NCI-H526 treated with DMSO at 0.1 percent for 48 hours (cell line): Measurements from ENCODE around the gene ACSL4.
"Not testable (repeated sequence)": the region's sequence is repeated elsewhere in the genome, so short reads cannot be mapped to it uniquely, and the experiment has no call there.

Experiments
- DNase-seq: peaks from one replicate; lab custom pipeline; 2025; lab: John Stamatoyannopoulos, UW

Gene ACSL4

DNA sequence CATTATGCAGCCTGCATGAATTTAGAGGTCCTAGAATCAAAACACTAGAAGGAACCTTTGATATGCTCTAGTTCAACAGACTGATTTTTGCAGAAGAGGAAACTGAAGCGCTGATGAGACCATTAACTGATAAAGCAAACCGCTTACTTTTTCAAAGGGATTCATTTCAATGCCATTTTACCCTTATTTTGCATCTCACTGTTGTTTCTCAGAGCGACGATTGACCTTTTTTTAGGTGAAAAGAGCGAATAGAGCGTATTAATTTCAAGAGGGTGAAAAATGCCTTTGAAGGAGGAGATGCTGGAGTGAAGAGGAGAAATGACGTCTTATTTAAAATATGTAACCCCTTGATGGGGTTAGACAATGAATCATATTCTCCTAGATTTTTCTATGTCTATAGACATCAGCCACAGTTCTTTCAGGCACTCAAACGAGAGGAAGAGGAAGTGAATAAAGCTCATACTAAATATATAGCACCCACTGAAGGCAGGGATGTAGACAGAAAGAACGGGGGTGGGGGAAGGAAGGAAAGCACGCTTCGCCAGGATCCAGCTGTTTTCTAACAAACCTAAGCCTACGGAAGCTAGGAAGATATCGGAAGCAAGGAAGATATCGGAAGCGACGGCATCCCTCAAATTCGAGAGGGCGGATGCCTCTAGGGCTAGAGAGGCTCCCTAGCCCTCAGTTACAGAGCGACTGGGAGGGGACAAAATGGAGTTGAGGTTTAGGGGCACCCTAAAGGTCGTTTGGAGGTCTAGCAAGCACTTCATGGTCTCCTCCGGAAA, 848 bp downstream of the ACSL4 start:
- no peak for DNase-seq

DNA sequence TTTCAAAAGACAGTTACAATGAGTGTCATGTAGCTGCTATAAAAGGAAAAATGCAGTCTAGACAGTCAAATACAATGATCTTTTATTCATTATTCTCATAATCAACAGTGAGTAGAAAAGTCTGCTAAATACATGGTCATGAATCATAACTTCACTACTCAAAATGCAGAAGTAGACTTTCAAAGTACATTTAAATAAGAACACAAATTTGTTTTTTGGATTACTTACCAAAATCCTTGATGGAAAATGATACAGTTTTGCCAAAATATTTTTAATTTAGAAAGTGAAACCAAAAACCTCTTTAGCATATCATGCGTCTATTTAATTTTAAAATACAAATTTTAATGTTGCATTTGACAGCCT, 4.9 kb downstream of the ACSL4 start:
- DNase-seq, result no peak

DNA sequence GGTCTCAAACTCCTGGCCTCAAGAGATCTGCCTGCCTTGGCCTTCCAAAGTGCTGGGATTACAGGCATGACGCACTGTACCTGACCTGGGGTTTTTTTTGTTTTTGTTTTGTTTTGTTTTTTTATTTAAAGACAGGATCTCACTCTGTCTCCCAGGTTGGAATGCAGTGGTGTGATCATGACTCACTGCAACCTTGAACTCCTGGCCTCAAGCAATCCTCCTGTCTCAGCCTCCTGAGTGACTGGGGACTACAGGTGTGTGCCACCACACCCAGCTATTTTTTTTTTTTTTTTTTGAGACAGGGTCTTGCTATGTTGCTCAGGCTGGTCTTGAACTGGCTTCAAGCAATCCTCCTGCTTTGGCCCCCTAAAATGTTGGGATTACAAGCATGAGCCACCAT, 8.1 kb downstream of the ACSL4 start:
- DNase-seq, result not testable (repeated sequence)

DNA sequence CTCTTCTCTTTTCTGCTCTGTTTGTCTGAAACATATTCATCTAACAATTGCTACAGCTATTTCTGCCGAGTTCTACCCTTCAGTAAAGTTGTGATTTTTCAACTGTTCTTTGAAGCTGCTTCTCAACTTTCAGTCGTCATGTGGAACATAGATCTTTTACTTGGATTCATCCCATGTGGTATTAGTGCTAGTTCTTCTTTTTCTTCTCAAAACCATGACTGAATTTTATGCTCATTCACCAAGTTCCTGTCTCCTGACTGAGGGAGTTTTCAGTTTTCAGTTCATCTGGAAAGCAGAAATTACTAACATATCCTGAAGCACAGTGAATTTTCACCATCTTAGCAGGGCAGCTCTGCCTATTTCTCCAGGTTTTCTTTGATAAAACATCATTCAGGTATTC, 12.1 kb downstream of the ACSL4 start:
- DNase-seq, result no peak

DNA sequence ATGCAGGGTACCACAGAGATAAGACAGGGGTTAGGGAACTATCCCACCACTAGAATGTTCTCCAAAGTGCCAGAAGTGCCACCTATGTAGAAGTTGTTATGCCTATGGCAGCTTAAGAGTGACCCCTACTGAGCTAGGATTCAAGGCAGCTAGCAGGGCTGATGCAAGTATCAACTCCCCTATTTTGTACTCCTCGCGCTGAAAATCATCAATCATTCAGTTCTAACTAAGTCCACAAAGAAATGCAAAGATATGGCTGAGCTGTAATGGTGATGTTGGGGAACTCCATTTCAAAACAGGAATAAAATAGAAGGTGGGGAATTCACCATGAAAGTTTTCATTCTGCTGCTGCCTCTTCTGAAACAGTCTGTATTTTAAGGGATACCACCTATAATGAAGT, 13.8 kb downstream of the ACSL4 start:
- DNase-seq, result no peak

DNA sequence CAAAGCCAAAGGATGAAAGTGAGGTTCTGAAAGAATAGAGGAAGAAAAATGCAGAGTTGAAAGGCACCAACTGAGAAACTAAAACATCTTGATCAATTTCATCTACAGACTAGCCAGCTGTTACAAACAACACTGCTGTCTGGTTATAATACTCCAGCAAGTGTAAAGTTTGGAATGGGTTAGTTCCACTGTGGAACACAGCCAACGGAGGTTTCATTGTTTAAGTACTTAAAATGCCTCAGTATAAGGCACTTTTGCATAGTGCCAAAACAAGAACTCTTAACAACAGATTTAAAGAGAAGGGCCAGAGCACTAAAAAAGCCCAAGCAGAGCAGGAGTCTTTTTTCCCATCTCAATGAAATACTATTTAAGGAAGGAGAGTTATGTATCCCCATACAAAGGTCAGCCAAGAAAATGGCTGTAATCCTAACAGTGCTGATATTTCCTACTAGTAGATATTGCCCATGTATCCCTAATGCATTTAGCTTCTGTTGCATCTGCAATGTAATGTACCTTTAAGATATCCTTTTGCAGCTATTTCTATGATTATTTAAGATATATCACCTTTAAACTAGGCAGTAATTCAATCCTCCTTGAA, 16.5 kb downstream of the ACSL4 start:
- no peak for DNase-seq

DNA sequence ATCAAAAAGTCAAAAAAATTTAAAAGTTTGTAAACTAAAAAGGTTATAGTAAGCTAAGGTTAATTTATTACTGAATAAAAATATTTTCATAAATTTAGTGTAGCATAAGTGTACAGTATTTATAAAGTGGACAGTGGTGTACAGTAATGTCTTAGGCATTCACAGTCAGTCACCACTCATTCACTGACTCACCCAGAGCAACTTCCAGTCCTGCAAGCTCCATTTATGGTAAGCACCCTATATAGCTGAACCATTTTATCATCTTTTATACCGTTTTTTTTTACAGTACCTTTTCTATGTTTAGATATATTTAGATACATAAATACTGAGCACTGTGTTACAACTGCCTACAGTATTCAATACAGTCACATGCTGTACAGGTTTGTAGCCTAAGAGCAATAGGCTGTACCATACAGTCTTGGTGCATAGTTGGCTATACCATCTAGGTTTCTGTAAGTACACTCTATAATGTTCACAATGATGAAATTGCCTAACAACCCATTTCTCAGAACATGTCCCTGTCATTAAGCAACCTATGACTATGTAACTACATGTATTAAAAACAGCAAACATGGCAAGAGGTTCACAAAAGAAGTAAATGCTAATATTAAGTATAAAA, 18.6 kb downstream of the ACSL4 start:
- DNase-seq, result no peak

DNA sequence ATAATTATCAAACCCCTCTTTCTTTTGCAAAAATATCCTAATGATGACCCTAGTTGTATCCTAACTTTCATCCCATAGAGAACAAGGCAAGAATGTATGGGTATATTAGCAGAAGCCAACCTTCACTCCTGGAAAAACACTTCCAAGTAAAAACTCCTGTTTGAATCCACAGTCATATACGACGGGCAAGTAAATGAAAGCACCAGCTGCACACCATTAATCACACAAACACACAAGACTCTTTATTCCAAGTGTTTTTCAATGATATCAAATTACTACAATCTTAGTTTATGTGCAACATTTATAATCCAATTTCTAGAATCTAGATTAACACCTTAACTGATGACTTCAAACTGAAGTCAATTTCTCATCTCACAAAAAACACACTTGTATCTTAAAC, 22.9 kb downstream of the ACSL4 start:
- DNase-seq, result no peak

DNA sequence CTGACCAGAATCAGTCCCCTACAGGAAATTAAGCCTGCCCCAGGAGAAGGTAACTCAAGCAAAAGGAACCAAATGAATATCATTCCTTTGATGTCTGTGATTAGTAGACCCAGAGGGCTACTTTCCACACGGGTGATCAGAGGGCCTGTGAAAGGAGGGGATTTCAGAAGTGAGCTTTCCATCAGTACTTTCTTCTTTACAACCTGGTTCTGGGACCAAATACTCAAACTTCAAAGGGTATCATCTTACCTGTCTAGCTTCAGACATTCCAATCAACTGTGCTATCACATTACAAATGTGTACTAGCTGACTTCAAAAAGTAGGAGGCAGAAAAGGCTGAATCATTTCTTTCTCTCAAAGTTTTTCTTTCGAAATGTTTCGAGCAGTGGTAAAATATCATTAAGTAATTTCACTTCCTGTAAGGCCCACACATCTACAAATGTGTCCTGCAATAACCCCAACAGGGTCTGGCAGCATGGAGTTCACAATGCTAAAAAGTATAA, 23.9 kb downstream of the ACSL4 start:
- DNase-seq, result no peak

DNA sequence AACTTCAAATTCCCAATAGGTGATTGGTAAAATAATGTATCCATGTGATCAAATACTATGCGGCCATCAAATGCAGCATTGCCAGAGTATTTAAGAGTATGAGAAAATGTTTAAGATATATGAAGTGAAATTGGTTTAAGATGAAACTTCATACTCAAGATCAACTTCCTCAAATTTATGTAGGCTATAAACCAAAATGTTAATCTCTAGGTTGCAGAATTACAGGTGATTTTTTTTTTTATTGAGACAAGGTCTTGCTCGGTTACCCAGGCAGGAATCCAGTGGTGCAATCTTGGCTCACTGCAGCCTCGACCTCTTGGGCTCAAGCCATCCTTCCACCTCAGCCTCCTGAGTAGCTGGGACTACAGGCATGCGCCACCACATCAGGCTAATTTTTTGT, 25.3 kb downstream of the ACSL4 start:
- DNase-seq, result no peak

DNA sequence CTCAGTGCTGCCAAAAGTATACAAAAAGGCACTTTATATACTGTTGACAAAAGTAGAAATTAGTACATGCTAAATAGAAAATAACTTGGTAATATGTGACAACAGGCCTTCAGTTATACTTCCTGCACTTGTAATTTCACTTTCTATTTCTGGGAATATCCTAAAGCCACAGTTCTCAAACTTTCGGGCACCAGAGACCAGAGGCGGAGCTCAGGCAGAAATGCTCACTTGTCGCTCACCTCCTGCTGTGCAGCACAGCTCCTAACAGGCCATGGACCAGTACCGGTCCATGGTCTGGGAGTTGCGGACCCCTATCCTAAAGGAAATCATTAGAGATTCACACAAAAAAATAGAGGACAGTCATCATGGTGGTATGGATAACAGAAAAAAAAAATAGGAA, 25.7 kb downstream of the ACSL4 start:
- no peak for DNase-seq

DNA sequence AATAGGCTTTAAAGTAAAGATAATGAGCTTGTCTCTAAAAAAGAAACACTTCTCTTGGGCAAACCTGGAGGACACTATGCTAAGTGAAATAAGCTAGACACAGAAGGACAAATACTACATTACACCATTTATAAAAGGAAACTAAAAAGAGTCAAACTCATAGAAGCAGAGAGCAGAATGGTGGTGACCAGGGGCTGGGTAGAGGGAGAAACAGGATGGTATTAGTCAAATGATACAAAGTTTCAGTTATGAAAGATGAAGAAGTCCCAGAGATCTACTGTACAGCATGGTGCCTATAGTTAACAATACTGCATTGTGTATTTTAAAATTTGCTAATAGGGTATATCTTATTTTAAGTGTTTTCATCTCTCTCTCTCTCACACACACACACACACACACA, 28.5 kb downstream of the ACSL4 start:
- no peak for DNase-seq

DNA sequence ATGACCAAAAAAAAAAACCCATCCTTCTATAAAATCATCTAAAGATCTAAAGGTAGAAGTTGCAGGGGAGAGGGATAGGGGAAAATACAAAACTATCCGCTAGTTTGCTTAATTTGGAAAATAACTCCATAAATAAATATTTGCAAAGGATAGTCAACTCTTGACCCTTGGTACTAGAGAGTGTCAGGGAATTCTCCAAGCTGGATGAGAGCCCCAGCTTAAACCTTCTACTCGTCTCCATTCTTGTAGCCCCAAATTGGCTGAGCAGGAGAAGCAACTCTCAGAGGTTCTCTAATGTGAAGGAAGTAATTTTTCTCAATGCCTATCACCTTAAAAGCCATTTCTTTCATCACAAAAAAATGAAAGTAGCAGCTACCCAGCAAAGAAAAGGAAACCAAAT, 35.2 kb downstream of the ACSL4 start:
- DNase-seq, result no peak

DNA sequence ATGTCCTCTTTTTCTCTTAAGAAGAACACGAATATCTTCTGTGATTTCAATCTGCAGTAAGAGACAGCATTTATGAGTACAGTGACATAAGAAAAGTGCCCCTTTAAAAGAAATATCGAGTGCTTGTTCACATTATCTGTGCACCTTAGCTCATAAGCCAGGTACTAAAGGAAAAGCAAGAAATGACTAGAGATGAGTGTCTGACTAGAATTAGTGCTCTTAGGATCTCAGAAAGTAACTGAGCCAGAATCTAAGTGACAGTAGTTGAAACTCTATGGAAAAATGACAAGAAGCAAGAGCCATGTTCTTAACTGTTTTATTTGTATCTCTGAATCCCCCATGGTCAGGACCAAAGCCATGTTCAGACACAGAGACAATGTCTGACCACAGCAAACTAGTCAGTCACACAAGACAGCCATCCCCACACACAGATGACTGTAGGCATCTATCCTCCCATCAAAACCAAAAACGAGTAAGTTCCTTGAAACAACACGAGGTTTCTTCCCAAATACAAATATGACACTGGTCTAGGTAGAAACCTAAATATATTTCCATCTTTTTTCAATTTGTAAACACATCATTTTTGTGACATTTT, 36.8 kb downstream of the ACSL4 start:
- no peak for DNase-seq

DNA sequence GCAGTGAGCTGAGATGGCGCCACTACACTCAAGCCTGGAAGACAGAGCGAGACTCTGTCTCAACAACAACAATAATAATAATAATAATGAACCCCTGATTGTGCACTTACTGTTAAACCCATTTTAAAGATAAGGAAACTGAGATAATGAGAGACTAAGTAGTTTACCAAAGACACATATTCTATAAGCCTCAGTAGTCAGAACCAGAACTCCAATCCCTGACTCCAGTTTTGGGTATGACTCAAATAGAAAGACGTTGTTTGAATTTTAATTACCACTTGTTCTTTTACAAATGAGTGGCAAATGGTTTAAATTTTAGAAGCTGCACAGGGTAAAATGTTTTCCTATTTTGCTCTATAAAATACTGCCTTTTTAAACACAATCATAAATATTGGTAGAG, 37.4 kb downstream of the ACSL4 start:
- no peak for DNase-seq

DNA sequence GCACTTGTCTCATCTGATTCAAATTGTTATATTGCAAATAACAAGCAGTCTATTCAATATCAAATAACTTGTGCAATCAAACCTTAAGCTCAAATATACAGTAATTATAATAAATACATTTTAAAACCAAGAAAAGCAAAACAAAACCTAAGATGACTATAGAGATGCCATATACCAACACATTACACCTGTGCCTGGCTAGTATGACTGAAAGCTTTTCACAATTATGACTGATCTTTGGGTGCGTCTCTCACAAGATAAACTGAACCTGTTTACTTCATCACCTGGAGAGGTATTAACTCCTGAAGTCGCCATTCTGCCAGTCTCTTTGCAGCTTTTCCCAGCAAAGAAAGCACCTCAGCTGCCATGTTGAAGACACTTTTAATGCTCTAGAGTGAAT, 41.3 kb downstream of the ACSL4 start:
- DNase-seq, result no peak

DNA sequence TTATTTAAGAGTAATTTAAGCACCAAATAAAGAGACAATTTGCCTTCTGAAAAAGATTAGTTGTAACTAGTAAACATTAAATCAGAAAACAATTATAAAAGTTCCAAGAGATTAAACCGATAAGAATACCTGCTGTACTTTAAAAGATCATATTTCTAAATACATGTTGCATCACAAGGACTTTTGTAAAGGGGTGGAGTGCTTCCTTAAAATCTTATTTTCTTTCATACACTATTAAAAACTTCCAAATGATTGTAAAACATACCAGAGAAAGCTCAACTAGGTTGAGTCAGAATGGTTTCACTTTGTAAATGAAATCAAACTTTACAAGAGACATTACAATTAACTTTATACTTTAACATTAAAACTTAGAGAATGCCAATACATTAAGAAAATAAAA, 41.8 kb downstream of the ACSL4 start:
- no peak for DNase-seq

DNA sequence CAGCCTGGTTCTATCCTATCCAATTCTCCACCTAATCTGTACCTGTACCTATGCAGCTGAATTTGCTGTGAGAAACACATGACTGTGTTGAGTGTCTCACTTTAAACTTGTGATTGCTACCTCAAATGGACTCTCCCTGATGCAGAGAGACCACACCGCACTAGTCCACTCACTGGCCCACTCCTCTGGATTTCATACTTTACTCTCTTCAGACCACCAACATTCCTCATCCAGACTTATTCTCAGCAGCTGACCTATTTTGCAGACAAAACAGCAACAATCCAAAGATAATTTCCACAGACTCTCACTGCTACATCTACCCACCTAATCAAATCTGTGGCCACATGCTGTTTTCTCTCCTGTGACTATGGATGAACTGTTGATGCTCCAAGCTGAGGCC, 45.2 kb downstream of the ACSL4 start:
- DNase-seq, result no peak

DNA sequence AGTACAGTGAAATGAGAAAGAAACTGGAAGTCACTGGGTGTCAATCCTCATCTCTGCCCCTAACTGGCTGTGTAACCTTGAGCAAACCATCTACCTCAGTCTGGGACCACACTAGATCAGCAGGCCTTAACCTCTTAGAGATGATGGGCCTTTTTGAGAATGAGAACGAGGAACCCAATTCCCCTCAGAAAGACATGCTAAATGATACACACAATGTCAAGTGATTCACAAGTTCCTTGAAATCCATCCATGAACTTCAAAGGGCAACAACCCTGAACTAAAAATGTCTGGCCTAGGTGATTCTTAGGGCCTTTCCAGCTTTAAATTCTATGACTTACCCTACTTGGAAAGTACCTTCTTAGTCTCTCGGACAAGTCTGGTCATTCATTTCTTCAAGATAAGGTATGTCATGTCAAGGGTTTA, 47.4 kb downstream of the ACSL4 start:
- DNase-seq, result no peak

DNA sequence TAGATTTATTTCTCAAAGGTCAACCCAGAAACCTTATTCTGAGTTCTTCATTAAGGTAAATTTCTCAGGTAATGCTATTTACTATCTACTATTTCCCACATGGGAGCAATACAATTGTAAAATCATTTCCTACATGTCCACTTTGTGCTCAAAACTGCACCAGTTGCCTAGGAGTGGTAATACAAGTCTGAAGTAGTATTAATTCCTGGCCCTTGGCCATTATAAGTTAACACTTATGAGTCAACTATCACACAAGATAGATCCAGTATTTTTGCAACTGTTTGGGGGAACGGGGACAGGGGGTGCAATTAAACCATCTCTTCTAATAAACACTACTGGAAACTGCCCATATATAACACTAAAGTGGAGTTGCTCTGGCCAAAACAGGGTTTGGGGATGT, 48.9 kb downstream of the ACSL4 start:
- DNase-seq, result no peak

DNA sequence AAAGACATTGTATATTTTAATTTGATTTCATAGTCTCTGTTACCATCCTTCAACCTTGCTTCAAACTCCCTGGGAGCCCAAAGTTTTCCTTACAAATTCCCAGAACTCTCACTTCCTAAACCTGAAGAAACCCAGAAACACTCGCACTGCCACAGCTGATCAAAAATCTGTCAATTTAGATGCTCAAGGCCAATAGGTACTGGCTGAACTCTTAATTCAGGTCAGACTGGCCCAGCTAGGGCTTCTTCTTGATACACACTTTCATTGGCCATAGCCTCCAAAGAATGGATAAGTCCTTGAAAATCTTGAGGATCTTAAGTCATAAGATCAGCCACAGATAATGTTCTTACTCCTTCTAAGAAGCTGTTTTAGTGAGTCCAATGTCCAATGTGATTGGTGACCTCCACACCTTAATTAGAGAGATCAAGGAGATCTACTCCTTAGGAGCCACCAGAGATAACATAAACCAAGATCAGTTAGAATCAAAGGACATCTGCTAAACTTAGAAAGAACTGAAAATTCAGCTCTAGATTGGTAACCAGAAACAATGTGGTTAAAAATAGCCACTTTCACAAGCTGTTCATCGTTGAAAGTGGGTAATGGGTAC, 51.5 kb downstream of the ACSL4 start:
- no peak for DNase-seq

DNA sequence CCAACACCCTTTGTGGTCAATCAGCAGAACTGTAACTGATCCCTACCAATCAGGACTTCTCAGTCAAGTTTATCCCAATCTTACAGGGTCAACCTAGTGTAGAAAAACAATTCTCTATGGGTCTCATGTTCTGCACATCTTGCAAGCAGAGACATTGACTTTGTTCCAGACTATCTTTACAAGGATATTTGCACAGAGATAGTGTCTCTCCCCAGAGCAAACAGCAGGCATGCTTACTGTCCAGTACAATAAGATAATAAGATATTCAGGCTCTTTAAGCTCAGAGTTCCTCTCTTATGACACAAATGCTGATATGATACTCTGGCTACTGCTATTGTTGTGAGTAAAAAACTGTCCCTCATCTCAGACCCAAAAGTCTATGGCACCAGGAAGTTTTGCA, 53.2 kb downstream of the ACSL4 start:
- DNase-seq, result no peak

DNA sequence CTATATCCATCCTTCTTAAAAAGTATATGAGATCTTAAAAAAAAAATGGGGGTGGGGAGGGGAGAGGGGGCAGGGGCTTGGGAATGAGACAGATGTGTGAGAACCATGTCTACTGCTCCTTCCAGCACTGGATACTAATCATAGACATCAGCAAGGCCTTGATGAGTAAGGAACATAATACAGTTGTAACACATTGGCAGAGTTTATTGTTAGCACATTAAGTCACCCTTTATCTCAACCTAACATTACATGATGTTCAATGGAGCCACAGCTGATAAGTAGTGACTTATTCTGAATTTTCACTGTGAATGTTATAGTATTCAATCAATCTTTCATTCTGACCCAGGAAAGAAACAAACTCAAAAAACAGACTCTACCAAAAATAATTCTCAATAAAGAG, 60.8 kb downstream of the ACSL4 start:
- DNase-seq, result no peak
